ENCODE results near the gene ATP5PD.
"Not testable (repeated sequence)": the region's sequence is repeated elsewhere in the genome, so short reads cannot be mapped to it uniquely, and the experiment has no call there.

The ATP5PD gene

DNA sequence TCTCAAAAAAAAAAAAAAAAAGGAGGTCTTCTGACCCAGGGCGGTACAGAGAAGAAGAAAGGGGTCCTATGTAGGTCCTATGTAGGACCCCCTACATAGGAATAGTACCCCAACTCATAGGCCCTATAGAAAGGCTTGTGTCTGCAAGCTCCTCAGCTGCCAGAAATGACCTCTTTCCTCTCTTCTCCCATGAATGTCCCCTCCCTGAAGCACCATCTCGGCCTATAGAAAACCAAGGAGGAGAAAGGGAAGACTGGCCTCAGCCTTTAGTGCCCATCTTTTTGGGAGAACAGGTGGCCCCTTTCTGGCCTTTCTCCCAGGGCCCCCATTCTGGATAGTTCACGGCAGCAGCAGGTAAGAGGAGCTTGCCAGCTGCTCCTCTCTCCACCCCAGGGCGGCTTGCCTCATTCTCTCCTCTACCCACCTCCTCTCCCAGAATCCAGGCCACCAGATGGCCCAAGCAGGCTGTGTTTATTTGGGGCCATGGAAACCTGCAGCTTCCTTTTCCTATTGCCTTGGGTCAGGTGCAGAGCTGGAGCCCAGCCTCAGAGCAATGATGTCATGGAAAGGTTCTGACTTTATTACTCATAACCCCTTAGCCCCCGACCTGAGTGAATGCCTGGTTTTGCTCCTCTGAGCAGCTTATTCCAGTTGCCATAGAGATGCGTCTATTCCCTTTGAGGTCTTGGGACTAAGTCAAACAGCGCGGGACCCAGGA lies 35.9 kb downstream of the ATP5PD start:
- no peak for DNase-seq (ENCODE audit: extremely low read depth, low read depth)
- TF ChIP-seq, protein P1, sequence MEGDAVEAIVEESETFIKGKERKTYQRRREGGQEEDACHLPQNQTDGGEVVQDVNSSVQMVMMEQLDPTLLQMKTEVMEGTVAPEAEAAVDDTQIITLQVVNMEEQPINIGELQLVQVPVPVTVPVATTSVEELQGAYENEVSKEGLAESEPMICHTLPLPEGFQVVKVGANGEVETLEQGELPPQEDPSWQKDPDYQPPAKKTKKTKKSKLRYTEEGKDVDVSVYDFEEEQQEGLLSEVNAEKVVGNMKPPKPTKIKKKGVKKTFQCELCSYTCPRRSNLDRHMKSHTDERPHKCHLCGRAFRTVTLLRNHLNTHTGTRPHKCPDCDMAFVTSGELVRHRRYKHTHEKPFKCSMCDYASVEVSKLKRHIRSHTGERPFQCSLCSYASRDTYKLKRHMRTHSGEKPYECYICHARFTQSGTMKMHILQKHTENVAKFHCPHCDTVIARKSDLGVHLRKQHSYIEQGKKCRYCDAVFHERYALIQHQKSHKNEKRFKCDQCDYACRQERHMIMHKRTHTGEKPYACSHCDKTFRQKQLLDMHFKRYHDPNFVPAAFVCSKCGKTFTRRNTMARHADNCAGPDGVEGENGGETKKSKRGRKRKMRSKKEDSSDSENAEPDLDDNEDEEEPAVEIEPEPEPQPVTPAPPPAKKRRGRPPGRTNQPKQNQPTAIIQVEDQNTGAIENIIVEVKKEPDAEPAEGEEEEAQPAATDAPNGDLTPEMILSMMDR (IDR thresholded peaks at IDR 0.05; ENCODE audit: low read depth, low read length): no peak

DNA sequence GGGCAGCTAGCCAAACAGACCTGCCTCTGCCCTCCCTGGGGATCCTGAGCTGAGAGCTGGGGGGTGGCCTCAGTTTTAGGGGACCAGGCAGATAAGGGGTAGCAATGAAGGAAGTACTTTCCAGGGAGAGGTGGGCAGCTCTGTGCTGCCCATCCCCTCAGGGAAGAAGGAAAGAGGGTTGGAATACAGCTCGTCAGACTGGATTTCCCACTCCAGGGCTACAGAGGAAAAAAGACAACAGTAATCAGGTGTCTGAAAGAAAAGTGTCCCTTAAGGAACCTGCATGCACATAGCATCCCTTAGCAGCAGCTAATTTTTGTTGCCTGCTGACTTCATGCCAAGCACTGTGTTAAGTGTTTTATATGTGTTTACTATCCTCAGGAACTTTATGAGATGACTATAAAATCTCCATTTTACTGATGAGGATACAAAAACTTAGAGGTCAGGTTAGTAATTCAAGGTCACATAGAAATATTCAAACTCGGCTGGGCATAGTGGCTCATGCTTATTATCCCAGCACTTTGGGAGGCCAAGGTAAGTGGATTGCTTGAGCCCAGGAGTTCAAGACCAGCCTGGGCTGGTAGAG lies 37.5 kb downstream of the ATP5PD start:
- no peak for DNase-seq (ENCODE audit: extremely low read depth, low read depth)
- TF ChIP-seq, protein P1 (IDR thresholded peaks at IDR 0.05; ENCODE audit: low read depth, low read length): no peak

DNA sequence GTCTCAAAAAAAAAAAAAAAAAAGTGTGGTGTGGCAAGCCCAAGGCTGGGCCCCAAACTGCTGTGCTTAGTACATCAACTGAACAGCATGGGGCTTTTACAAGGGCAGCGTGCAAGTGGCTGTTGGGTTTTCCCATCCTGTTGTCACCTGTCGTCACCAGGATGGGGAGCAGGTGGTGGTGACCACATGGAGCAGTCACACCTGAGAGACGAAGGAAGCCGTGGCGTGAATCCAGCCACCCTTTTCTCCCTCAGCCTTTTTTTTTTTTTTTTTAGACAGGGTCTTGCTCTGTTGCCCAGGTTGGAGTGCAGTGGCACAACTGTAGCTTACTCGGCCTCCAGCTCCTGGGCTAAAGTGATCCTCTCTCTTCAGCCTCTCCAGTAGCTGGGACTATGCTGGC lies 38.4 kb downstream of the ATP5PD start:
- no peak for DNase-seq (ENCODE audit: extremely low read depth, low read depth)
- TF ChIP-seq, protein P1 (IDR thresholded peaks at IDR 0.05; ENCODE audit: low read depth, low read length): no peak

DNA sequence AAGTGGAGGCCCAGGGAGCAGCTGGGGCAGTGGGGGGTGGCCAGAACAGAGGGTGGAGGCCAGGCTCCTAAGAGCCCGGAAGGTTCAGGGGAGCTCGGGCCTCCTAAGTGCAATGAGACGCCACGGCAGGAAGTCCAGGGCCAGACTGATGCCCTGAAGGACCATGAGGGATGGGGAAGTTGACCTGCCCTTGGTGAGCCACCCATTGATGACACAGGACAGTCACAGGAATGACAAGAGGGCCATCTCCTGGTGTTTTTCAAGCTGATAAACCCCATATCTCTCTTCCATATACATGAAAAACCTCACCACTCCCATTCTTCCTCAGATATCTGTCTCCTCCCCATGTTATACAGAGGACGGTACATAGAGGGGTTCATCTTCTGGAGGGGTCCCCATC lies 40.1 kb downstream of the ATP5PD start:
- no peak for DNase-seq (ENCODE audit: extremely low read depth, low read depth)
- TF ChIP-seq, protein P1 (IDR thresholded peaks at IDR 0.05; ENCODE audit: low read depth, low read length): no peak

DNA sequence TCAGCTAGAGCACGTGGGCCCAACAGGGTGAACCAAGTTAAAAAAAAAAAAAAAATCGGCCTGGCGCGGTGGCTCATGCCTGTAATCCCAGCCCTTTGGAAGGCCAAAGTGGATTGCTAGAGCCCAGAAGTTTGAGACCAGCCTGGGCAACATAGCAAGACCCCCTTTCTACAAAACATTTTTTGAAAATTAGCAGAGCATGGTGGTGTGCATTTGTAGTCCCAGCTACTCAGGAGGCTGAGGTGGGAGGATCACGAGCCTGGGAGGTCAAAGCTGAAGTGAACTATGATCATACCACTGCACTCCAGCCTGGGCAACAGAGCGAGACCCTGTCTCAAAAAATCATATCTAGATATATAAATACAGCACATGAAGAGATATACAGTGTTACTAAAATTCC lies 40.7 kb downstream of the ATP5PD start:
- not testable (repeated sequence) for DNase-seq (ENCODE audit: extremely low read depth, low read depth)

DNA sequence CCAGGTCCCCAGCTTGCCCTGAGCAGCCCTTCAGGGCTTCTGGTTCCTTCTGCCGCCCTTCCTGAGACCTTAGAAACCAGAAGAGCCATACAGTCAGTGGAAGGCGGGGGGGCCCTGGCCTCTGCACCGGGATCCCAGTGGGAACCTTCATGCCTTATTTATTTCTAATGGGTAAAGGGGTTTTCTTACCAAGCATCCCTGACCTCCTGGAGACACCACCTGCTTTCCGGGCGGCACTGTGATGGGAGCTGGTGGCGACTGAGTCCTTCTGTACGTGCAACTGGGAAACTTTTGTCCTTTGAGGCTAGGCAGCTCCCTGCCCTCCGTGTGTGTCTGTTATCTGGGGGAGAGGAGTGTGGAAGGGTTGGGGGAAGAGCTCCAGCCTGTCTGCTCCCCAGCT lies 41.5 kb downstream of the ATP5PD start:
- DNase-seq (ENCODE audit: extremely low read depth, low read depth): no peak
- TF ChIP-seq, protein P1 (IDR thresholded peaks at IDR 0.05; ENCODE audit: low read depth, low read length): no peak

DNA sequence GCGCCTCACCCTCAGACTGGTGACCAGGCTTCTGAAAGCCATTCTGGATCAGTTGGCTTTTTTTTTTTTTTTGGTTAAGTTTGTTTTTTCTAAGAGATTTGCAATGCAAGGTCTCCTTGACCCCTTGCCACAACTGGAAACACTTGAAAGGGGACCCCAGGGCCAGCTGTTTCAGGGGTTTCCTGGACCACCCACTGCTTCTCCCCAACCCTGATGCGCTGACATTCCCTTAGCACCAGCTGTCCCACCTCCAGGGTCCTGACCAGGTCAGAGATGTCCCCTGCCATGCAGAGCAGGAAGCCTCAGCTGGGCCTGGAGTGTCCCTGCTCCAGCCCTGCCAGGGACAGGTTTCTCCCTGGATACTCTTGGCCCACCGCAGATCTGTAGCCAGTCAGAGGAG lies 42.4 kb downstream of the ATP5PD start:
- TF ChIP-seq, protein P1 (IDR thresholded peaks at IDR 0.05; ENCODE audit: low read depth, low read length): no peak
- no peak for DNase-seq (ENCODE audit: extremely low read depth, low read depth)

DNA sequence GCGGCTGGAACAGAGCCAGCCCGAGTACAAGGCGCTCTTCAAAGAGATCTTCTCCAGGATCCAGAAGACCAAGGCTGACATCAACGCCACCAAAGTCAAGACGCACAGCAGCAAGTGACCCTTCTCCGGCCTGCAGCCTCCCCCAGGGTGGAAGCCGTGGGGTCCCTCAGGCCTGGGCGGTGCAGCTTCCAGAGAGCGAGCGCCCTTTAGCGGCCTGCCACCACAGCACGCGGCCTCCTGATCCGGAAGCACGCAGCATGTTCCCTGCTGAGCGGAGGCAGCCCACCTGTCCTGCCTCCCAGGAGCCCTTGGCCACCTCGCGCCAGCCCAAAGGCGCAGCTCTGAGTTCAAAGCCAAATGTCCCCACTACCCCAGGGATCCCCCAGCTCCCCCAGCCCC lies 42.8 kb downstream of the ATP5PD start:
- TF ChIP-seq, protein P1 (IDR thresholded peaks at IDR 0.05; ENCODE audit: low read depth, low read length): no peak
- DNase-seq (ENCODE audit: extremely low read depth, low read depth): no peak

All from AG09319 (cell line).